NCI-H345 treated with DMSO at 0.1 percent for 48 hours (cell line): ENCODE results near the gene TMEM117.

ENCODE experiments used
- DNase-seq: peaks from one replicate; lab custom pipeline; 2025; ENCODE audit not compliant: unreplicated experiment; lab: John Stamatoyannopoulos, UW

The TMEM117 gene

DNA sequence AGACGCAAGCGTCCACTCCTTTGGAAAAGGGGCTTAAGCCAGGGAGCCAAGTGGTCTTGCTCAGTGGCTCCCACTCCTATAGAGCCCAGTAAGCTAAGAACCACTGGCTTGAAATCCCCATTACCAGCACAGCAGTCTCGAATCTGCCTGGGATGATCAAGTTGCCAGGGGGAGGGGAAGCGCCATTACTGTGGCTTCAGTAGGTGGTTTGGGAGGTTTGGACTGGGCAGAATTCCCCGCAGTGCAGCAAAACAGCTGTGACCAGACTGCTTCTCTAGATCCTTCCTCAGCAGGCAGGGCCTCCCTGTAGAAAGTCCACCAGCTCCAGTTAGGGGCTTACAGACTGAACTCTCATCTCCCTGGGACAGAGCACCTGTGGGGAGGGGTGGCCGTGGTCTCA, 115.4 kb downstream of the TMEM117 start:
- no peak for DNase-seq

DNA sequence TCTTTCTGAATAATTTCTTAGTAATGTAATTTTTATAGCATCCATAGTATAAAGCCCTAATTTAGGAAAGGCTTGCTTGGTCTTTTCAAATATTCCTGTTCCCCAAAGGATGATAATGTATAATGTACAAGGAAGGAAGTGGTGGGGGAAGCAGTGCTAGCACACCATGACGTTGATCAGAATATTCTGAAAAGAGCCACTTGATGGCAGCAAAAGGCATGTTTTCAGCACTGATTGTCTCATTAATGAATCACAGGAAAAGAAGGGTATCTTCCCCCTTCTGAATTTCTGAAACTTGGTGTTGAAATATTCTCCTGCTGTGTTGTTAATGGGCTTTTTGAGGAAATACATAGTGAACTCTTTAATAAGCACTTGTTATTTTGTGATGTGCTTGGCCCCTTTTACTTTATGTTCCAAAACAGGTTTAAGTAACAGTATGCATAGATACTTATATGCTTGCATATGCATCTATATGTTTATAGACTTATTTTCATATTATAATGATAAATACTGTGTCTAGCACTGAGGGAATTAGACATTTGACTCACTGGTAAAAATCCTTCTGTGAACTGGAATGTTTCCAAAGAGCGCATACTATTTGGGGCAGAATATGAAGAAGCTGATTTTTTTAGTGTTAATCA, 122.0 kb downstream of the TMEM117 start:
- no peak for DNase-seq

DNA sequence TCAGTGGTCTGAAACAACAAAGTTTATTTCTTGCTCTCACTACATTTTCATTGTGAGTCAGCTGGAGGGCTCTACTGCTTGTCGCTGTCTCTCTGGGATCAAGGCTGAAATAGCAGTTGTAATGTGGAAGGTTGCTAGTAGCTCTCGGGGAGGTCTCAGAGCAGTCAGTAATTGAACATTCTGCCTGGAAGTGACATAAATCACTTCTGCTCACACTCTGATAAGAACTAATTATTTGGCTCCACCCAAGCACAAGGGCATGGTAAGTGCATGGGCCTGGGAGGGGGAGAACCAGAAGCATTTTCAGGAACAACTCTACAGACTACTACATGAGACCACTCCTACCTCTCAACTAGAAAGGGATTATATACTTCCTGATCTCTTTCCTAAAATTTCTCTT, 128.2 kb downstream of the TMEM117 start:
- no peak for DNase-seq

DNA sequence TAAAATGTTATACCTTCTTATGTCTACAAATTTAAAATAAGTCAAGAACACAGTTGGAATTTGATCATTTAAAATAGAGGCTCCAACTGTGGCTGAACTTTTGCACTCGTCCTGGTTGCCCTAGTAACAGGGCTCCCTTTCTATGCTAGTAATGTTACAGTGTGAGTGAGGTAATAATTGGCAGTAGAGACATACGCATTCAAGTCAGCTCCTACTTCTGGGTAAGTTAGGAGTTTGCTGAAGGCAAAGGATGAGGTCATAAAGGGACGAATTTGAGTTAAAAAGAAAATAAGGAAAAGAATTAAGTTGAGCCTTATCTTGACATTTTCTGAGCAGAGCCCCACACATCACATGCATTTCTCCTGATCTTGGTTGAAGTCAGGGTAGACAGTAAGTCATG, 129.1 kb downstream of the TMEM117 start:
- no peak for DNase-seq

DNA sequence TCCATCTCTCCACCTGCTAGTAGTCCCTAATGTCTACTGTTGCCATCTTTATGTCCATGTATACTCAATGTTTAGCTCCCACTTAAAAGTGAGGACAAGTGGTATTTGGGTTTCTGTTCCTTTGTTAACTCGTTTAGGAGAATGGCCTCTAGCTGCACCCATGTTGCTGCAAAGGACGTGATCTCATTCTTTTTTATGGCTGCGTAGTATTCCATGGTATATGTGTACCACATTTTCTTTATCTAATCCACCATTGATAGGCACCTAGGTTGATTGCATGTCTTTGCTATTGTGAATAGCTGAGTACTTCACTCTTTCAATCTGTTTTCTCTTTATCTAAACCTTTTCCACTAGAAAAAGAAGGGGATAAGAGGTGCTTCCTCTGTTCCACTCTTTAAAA, 130.0 kb downstream of the TMEM117 start:
- DNase-seq = no peak

DNA sequence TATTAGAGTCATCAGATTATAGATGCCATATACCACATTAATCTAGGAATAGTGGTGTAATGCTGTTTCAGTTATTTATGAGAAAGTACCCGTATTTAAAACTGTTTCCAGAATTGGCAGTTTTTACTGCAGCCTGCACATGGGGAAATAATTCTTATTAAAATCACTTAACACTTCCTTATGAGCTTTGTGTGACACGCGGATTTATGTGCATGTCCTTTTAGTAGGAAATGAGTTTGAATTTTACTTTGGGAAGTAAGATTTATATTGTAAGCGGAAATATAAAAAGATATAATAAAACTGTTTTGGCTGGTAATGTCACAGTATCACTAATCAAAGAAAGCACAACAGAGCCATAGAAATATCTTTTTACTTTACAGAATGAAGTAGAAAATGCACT, 132.9 kb downstream of the TMEM117 start:
- no peak for DNase-seq

DNA sequence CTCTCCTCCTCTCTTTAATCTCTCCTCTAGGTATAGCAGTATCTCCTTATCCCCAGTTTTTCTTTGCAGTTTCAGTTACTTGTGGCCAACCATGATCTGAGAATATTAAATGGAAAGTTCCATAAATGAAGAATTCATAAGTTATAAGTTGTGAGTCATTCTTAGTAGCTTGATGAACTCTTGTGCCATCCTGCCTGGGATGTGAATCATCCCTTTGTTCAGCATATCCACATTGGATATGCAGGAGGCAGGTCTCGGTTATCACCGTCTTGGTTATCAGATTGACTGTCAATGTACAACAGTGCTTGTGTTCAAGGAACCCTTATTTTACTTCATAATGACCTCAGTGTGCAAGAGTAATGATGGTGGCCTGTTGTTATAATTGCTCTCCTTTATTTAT, 134.0 kb downstream of the TMEM117 start:
- DNase-seq = no peak

DNA sequence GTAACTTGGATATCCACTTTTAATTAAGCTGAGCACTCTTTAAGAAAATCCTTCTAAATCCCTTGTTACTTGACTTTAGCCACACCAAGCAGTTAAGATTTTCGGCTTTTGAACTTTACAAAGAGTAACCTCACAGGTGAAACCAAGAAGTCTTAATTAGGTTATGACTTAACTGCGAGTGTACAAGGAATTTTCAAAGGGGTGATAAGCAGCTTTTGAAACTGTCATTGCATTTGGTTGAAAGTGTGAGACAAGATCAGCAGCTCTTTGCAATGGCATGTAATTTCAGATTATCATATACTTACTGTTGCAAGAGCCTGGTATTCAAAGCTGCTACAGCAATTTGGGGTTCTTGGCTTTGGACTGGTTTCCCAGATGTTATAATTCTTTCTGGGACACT, 137.5 kb downstream of the TMEM117 start:
- no peak for DNase-seq

DNA sequence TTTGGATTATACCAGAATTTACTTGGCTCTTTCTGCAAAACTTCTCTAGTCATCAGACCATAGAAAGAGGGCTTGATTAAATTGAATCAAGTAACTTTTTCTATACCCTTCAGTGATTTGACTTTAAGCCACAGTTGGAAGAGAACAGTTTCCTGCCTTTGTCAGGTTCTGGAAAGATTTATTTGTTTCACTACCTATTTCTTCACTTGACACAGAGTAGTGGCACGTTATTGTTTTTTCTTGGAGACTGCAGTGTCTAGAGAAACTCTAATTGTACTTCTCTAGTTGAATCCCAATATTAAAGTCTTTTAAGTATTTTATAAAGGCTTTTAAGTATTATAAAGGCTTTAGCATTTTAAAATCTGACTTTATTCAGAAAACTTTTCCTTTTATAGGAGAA, 138.1 kb downstream of the TMEM117 start:
- DNase-seq = no peak

DNA sequence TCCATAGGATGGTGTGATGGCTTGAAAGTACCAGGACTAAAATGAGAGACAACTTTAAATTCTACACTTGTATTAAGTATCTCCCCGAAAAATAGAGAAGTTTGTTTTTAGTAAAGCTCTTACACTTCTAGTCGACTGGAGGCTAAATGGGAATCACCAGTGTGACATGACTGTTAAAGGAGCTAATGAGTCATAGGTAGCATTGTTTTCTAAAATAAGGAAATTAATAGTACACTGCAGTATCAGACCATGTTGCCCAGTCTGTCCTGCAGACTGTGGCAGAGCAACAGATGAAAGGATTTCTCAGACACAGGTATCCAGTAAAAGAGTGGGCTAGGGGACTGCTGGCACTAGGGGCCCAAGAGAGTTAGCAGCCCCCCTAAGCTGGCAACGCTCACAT, 140.1 kb downstream of the TMEM117 start:
- DNase-seq = no peak

DNA sequence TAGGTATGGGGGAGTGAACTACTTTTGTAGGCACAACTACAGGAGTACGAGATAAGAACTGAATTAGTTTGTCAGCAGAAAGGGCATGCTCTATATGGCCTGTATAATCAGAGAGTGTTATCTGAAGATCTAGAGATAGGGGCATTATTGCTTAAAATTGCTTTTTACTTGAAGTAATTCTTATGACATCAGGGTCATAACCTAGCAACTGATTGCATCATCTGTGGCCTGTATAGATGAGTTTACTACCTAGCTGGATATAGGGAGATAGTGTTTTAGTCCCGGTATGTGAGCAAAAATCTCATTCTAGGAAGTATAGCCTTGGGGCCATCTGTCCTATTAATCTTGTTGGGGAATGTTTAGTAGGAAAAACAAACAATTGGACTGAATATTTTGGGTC, 142.7 kb downstream of the TMEM117 start:
- DNase-seq = no peak

DNA sequence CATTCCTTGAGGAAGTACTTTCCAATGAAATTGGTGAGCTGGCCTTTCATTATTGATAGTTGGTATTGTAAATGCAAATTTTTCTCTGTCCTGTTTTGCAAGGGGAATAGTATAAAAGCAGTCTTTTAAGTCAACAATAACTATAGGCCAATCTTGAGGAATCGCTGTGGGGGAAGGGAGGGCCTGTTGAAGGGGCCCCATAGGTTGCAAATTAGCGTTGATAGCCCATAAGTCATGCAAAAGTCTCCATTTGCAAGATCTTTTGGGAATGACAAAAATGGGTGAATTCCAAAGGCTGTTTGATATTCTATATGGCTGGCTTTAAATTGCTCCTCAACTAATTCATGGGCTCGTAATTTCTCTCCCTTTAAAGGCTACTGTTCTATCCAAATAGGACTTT, 143.6 kb downstream of the TMEM117 start:
- no peak for DNase-seq

DNA sequence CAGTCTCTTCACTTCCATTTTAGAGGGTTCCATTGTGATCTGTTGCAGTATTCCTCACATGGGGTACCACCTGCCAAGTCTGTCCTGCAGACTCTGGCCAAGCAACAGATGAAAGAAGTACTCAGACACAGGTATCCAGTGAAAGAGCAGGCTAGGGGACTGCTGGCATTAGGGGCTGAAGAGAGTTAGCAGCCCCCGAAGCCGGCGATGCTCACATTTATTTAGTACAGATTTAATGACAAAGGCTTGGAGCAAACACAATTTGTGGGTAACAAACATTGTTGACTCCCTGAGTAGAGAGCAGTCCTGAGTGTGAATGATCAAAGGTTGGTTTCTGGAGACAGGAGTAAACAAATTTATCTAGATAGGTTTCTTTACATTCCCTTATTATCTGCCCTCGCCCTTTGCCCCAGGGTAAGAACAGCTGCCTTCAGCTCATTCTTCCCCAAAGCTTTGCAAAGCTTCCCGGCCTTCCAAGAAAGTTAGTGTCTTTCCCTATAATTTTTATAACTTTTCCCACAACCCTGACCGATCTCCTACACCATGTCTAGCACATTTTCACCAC, 144.8 kb downstream of the TMEM117 start:
- no peak for DNase-seq

DNA sequence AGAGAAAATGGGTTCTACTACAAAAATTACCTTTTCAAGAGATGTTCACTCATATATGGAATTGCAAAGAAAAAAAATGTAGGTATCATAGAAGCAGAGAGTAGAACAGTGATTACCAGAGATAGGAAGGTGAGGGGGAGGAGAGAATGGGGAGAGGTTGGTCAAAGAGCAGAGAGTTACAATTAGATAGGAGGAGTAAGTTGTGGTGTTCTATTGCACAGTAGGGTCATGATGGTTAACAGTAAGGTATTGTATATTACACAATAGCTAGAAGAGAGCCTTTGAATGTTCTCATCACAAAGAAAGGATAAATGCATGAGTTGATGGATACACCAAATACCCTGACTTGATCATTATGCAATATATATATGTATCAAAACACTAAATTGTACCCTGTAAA, 145.8 kb downstream of the TMEM117 start:
- no peak for DNase-seq

DNA sequence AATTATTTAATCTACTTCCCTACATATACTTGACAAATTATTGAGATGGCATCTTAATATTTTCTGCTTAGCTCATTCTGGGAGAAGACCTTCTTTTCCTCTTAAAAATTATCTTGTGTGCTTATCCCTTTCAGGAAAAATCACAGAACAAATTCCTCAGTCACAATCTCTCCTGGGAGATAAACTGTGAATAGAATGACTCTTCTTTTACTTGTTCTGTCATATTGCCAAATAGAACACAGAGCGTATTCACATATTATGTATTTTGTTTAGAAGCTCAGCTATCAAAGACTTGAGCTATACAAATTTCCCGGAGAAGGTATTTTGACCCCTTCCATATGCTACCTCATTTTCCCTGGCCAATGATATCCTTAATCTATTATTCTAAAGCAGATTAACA, 146.7 kb downstream of the TMEM117 start:
- DNase-seq = no peak

DNA sequence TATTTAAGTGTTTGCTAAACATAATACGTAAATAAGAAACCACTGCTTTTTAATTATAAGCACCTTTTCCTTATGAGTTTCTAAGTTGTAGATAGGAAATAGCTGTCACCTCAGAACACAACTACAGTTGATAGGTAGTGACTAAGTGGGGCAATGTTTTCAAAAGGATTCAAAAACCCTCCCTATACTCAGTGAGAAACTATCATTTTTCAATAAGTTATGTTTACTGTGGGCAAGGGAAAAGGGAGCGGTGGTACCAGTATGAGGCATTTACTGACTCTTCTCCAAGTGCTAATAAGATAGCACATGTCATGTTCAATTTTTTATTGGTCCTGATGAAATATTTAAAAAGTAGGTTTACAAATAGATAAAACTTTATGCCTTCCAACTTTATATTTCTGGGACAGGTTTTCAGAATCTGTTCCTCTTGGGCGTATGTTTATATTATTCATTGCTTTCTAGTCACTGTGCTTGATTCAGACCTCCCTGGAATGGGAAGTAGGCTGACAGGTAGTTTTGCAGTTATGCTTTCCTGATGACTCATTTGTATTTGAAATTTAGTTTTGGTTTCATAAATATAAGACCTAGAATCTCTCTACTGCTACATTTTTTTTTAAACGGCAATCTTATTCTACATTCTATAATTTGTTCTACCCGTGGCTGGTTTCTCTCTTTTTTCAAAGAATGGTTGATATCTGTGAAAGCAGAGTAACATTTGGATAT, 153.1 kb downstream of the TMEM117 start:
- DNase-seq = no peak

DNA sequence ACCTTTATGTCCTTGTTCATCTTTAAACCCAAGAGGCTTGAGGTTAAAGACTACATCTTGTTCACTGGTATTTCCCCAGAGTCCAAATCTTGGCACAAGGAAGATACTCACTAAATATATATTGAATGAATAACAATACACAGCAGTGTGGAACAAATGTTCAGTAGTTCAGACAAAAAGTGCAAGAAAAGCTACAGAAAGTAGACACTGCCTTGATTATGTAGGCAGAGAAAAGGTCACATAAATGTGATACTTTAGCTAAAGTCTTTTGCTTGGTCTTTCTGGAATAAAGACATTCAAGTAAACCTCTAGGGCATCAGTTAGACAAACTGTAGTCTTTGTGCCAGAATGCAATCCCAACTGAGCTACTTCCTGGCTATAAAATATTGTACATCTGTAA, 157.0 kb downstream of the TMEM117 start:
- DNase-seq = no peak

DNA sequence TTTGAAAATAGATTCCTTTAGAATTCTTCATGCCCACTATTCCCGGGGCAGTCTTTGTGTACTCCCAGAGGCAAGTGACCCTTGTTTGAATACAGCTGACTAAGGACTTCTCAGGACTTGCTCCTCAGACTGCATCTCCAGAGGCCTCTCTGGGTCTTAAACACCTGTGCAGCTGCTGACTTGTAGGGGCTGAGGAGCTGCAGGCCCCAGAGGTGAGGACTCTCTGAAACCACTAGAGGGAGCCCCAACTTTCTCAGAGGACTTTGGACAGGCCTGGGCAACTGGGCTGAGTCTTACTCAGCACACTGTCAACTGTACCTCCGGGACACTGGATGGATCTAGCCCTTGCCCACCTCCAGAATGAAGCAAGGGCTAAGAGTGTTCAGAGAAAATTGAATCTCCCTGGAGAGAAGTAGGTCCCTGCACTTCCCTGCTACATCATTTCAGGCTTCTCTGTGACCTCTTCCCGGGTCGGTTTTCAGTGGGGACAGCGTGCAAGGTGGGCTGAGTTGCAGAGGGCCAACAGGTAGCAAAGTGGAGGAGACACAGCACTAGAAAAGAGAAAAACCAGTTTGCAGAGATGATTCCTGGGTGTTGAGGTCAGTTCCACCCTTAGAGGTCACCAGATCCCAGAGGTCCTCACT, 164.6 kb downstream of the TMEM117 start:
- no peak for DNase-seq

DNA sequence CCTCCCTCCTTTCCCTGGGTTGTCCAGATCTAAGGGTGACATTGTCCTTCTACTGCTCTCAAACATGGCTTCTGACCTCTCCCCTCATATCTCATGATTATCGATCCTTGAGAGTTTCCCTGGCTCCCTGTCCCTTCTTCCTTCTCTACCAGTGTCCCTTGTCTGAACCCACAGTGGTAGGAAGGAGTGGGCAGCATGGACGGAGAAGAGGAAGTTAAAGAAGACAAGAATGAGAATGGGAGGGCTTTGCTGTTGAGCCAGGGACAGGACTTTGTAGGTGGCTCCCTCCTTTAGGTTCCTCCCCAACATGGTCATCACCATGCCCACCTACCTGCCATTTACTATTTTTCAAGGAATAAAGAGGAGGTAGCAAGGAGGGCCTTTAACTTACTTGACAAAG, 166.7 kb downstream of the TMEM117 start:
- DNase-seq = no peak

DNA sequence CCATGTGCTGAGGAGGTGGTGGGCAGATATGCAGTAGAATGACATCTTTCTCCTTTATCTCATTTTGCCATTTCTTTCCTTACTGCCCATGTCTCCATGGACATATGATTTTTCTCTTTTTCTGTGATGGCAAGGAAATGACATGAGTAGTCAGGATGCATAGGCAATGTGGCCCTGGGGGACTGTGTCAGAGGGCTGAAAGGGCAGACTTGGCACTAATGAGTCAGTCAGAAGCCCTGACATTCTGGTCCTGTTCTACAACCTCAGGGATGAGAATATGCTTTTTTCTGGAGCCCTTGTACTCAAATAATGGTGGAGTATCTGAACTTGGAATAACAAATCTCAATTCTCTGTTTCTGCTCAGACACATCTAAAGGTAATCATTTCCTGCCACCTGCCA, 167.8 kb downstream of the TMEM117 start:
- DNase-seq = no peak

DNA sequence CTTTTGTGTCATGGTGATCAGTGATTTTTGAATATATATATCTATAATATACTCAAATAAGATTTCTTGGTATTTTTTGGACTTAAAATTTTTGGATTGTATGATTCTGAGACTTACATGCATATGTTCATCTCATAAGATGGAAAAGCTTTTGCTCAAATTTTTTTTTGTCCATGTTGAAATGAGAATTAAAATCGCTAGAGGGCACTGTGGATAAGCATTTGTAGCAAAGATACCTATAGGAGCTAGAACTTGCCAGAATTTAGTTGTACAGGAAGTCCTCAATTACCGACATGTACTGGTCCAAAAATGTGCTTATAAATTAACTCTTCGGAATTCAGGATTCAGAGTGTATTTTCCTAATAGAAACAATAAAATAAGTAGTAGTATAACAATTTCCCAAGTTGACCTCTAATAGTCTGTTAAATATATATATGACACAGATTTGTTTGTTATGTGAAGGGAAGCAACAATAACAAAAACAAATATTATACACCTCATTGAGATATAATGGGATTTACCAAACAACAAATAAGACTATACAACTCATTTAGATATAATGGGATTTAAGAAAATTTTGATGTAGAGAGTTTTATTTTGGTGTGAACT, 179.6 kb downstream of the TMEM117 start:
- peak; percentile 0 for DNase-seq

DNA sequence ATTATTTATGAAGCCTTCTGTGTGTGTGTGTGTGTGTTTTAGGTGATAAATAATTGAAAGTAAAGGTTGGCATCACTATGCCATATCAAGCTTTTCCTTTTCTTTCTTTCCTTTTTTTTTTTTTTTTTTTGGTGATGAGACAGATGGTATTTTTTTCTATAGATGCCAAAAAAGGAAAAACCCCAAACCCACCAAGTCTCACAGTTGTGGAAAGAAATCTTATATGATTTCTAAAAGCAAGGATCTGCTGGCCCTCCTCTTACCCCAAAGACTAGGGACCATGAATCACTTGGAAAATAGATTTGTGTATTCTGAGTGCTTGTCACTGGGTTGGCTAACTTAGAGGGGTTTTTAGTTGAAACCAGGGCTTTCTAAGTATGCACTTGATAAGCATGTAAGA, 181.3 kb downstream of the TMEM117 start:
- DNase-seq = no peak
